ENCODE results near the gene AOPEP.

Gene AOPEP

DNA sequence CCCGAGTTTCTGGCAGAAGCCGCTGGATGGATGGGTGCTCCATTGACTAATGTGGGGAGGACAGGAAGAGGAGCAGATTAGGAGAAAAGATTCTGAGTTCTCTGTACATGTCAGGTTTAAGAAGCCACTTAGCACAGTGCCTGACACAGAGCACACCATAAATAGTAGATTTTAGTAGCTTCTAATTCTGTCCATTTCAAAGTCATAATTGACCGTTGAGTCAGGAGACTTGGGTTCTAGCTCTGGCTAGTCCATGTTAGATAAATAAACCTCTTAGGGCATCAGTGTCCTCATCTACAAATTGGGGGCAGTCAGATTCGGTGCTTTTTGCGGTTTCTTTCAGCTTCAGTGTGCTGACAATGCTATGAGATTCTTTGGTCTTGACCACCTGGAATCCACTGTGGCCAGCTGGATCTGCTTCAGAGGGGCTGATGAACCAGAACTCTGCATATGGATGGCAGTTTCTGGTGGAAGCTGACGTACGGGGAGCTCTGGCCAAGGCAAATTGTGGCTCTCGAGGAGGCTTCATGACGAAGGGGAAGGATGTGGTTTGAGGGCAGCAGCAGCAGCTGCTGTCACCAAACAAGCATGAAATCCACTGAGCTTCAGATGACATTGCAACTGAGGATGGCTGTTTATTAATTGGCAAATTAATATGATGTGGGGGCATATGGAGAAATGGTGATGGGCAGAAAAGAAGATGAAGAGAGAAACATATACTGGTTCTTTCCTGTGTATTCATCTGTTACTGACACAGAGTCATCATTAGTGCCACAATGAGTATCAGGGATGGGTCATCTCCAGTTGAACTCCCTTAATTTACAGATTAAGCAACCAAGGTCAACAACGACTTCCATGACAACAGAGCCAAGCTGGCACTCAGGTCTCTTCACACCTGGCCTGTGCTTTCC is 134.4 kb downstream of the AOPEP start:
- no peak overlapping the region for H3K4me3 ChIP-seq (replicated peaks; ENCODE audit: low read depth, low read length)
- DNase-seq (ENCODE audit: extremely low read depth, low read depth) = no peak
- TF ChIP-seq, protein P1, sequence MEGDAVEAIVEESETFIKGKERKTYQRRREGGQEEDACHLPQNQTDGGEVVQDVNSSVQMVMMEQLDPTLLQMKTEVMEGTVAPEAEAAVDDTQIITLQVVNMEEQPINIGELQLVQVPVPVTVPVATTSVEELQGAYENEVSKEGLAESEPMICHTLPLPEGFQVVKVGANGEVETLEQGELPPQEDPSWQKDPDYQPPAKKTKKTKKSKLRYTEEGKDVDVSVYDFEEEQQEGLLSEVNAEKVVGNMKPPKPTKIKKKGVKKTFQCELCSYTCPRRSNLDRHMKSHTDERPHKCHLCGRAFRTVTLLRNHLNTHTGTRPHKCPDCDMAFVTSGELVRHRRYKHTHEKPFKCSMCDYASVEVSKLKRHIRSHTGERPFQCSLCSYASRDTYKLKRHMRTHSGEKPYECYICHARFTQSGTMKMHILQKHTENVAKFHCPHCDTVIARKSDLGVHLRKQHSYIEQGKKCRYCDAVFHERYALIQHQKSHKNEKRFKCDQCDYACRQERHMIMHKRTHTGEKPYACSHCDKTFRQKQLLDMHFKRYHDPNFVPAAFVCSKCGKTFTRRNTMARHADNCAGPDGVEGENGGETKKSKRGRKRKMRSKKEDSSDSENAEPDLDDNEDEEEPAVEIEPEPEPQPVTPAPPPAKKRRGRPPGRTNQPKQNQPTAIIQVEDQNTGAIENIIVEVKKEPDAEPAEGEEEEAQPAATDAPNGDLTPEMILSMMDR (IDR thresholded peaks at IDR 0.05; ENCODE audit: low read depth, low read length, missing control alignments) = no peak

DNA sequence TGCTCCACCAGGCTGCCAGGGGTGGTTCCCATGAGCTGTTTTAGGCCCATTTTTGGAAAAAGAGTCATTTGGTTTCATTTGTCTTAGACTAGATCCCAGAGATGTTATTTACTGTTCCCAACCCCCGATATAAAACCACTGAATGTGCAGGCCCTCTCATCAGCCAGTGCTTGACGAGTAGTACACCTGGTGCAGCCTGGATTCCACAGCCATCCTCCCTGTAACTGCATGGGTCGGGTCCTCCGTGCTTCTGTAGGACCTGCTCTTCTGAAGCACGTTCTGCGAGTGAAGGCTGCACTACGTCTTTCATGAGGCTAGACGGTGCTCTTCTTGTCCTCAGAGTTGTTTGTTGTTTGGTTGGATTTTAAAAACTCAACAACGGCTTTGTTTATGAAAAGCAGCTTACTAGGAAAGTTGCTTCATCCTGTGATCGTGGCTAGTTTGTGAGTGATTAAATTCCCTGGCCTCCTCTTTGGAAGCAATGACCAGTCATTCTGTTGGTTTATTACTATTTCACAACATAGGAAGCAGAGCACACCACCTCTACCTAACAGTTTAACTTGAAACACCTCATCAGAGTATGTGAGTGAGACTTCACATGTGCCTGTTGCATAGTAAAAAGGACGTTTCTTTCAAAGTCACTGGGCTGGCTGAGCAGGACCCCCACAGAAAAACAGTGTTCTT is 135.2 kb downstream of the AOPEP start:
- DNase-seq (ENCODE audit: extremely low read depth, low read depth) = no peak
- H3K4me3 ChIP-seq (replicated peaks; ENCODE audit: low read depth, low read length) = no peak overlapping the region
- TF ChIP-seq, protein P1 (IDR thresholded peaks at IDR 0.05; ENCODE audit: low read depth, low read length, missing control alignments) = no peak

DNA sequence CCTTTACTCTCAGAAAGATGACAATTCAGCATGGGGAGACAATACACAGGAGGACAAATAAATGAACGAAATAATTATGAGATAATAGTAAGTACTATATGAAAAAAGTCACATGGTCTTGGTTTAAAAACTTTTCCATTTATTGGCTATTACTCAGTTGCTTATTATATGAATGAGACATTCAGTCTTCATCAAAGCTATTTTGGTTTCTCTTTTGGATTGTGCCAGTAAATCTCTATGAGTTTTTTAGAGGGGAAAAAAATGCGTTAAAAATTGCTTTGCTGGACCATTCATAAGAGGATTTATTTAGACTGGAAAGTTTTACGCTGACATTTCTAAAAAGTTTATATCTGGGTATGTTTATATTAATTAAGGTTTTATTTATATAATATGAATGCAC is 137.7 kb downstream of the AOPEP start:
- TF ChIP-seq, protein P1 (IDR thresholded peaks at IDR 0.05; ENCODE audit: low read depth, low read length, missing control alignments) = no peak
- H3K4me3 ChIP-seq (replicated peaks; ENCODE audit: low read depth, low read length) = no peak overlapping the region
- no peak for DNase-seq (ENCODE audit: extremely low read depth, low read depth)

DNA sequence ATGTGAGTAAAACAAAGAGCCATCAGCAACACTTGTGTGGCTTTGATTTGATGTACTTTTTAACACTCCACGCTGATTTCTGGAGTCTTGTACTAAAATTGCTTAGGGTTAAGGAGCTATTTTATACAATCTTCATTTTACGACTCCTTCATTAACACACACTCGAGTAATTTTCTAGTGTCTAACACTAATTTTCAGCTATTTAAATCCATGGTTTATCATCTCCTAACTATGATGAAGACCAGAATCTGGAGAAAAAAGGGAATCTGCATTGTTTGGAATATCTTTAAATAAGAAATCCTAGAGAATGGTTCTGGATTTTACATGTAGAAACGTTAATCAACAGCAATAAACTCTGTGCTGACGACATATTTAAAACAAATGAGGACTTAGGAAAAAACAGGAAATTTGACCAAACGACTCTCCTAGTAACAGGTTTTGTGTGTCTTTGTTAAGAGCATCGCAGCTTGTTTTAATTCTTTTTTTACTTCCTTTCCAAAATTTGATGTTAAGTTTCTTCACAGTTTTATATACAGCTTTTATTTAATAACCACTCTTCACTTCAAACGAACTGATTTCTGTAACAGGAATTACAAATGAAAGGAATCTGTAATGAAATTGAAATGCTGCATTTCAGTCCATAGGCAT is 138.5 kb downstream of the AOPEP start:
- TF ChIP-seq, protein P1 (IDR thresholded peaks at IDR 0.05; ENCODE audit: low read depth, low read length, missing control alignments) = no peak
- no peak overlapping the region for H3K4me3 ChIP-seq (replicated peaks; ENCODE audit: low read depth, low read length)
- no peak for DNase-seq (ENCODE audit: extremely low read depth, low read depth)

DNA sequence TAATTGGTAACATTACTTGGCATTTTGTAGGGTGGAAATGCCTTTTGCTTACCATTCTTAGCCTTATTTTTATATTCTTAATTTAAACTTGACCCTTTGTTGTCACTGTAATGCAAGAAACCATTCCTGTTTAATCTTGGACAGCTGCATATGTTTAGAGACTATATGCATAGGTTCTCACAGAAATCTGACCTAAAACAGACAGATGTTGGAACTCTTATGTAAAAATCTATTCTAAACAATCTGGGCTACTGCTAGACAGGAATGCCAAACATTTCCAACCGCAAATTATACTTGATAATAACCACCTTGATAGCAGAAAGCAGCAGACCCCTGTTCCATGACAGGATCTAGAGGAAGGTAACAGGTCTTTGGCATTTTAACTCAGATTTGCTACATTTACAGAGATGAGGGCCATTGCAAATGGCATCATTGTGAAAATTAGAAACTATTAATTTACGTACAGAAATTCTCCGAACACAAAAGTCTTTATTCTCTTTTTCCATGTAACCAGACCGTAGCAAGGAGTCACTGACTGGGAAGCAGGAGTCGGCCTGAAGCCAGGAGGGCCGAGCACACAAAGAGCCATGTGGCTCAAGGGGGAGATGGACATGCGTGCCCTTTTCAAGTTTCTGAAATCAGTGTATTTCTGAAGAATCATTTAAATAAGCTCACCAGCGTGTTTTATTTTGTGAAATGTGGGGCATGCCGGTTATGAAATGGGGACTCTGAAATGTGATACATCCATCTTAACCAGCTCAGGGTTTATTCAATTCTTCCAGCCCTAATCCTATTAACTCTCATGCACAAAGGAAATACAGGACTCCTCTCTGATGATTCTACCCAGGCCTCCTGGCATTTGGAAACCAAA is 139.3 kb downstream of the AOPEP start:
- no peak for DNase-seq (ENCODE audit: extremely low read depth, low read depth)
- H3K4me3 ChIP-seq (replicated peaks; ENCODE audit: low read depth, low read length) = no peak overlapping the region
- TF ChIP-seq, protein P1 (IDR thresholded peaks at IDR 0.05; ENCODE audit: low read depth, low read length, missing control alignments) = no peak

DNA sequence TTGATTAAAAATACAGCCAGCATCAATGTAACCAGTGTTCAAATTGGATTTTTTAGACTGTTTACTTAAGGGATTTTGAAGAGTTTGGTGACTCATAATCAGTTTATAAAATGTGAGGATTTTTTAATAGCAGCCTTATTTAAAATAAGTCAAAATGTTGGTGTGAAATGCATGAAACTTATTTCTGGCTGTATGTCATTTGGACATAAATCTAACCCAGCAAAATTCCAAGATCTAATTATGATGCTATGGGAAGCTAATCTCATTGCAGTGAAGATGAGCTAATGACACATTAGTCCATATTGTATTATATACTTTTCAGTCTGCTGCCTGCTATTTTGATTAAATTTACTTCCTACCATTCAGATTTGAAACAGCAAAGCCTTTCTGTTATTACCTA is 140.3 kb downstream of the AOPEP start:
- TF ChIP-seq, protein P1 (IDR thresholded peaks at IDR 0.05; ENCODE audit: low read depth, low read length, missing control alignments) = no peak
- no peak for DNase-seq (ENCODE audit: extremely low read depth, low read depth)
- no peak overlapping the region for H3K4me3 ChIP-seq (replicated peaks; ENCODE audit: low read depth, low read length)

All from HFF-Myc (cell line).